ENCODE data around the gene GRM5. TPM values are rescaled to one million over a fixed set of nuclear protein-coding genes. Genes with fewer than 3 reads are reported as not detected.

Gene GRM5
- total and polyA plus RNA-seq, 2 donors (not counting 1 experiment from before 2014, with no cell fraction given), result not detected

DNA sequence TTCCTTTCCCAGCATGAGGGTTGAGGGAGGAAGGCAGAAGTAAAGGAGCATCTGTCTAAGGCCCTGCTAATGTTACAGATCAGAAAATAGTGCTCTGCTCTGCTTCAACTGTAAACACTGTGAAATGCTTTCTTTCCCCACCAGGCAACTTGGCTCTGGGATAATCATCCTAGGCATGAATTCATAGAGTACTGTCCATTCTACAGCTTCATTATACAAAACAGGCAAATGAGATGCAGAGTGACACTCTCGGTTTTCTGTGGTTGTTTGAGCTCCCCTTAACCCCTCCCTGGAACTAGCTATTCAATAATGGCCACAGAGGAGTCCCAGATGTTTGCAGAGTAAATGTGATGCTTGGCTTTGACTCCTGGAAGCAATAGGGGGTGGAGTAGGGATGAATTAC is 544.0 kb downstream of the GRM5 start:
- Histone ChIP-seq H3K27ac (ENCODE audit: low read length in 2 of 2) (no peak overlapping the region), H3K79me2 (ENCODE audit: control insufficient read depth, insufficient read depth, low read length) (no peaks in the 10 kb centered on the region), H4K20me1 (ENCODE audit: control insufficient read depth, insufficient read depth, low read length, poor library complexity, severe bottlenecking) (no peaks in the 10 kb centered on the region), H2AFZ (ENCODE audit: insufficient read depth, low read depth, low read length, poor library complexity, severe bottlenecking) (no peak overlapping the region), H3K4me1 (ENCODE audit: control insufficient read depth in 2 of 2, insufficient read depth in 2 of 2, low read length in 2 of 2) (no peaks in the 10 kb centered on the region), H3K36me3 (replicated peaks in 1 of 2; ENCODE audit: control extremely low read depth in 1 of 2, control insufficient read depth in 1 of 2, extremely low read depth in 1 of 2, insufficient read depth in 2 of 2, low read length in 1 of 2) (no peaks in the 10 kb centered on the region), H3K4me2 (replicated peaks; ENCODE audit: low read depth, low read length, poor library complexity, severe bottlenecking) (no peak overlapping the region), H3K4me3 (ENCODE audit: control extremely low read depth in 1 of 5, extremely low read depth in 1 of 5, insufficient read depth in 1 of 5, low read depth in 2 of 5, low read length in 4 of 5) (no peak overlapping the region), H3K9ac (ENCODE audit: low read length) (no peak overlapping the region), H3K9me3 (ENCODE audit: control extremely low read depth in 1 of 3, control insufficient read depth in 2 of 3, insufficient read depth in 1 of 3, low read length in 2 of 3) (no peaks in the 10 kb centered on the region), H3K27me3 (replicated peaks in 1 of 4; ENCODE audit: control extremely low read depth in 1 of 4, control insufficient read depth in 3 of 4, insufficient read depth in 4 of 4, low read length in 3 of 4) (no peaks in the 10 kb centered on the region)
- DNase-seq, result no peak
- intact Hi-C loops (cut with micrococcal nuclease), result no loop called here
- H3K4me3 Mint-ChIP-seq, result no peak overlapping the region
- H3K9me3 Mint-ChIP-seq (ENCODE audit: insufficient read depth), result no peaks in the 10 kb centered on the region
- no peak for ATAC-seq (ENCODE audit: low read depth)
- peaks cover 8% of the 10 kb centered on the region for H3K27me3 Mint-ChIP-seq
- ChIA-PET CTCF (no interaction called here), POLR2A (no interaction called here)
- no peaks in the 10 kb centered on the region for H3K4me1 Mint-ChIP-seq
- H3K27ac Mint-ChIP-seq, result no peak overlapping the region
- TF ChIP-seq, protein P1, sequence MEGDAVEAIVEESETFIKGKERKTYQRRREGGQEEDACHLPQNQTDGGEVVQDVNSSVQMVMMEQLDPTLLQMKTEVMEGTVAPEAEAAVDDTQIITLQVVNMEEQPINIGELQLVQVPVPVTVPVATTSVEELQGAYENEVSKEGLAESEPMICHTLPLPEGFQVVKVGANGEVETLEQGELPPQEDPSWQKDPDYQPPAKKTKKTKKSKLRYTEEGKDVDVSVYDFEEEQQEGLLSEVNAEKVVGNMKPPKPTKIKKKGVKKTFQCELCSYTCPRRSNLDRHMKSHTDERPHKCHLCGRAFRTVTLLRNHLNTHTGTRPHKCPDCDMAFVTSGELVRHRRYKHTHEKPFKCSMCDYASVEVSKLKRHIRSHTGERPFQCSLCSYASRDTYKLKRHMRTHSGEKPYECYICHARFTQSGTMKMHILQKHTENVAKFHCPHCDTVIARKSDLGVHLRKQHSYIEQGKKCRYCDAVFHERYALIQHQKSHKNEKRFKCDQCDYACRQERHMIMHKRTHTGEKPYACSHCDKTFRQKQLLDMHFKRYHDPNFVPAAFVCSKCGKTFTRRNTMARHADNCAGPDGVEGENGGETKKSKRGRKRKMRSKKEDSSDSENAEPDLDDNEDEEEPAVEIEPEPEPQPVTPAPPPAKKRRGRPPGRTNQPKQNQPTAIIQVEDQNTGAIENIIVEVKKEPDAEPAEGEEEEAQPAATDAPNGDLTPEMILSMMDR (IDR thresholded peaks at IDR 0.05), result no peak
- TF ChIP-seq EZH2 (IDR thresholded peaks at IDR 0.05; ENCODE audit: borderline replicate concordance, insufficient read depth, low read depth, low read length, poor library complexity, severe bottlenecking), result no peak
- no CpG with 5 or more reads among the region's 1 CpG for WGBS (ENCODE audit: insufficient coverage)

DNA sequence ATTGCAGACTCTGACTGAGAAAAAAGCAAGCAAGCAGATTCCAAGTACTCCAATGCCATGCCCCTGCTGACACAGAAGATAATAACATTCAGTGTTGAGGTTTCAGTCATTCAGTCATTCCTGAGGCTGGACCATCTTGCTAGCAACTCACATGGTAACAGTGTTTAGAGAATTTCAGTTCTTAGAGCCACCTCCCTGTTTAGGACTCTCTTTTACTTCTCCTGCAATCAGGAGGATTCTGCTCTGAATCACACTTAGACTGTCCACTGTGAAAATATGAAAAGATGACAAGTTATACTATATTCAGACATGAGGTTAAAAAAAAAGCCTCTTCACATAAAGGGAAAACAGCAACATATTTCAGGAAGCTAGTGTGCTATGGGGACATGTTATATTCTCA is 544.4 kb downstream of the GRM5 start:
- intact Hi-C loops (cut with micrococcal nuclease), result no loop called here
- no peaks in the 10 kb centered on the region for H3K79me2 ChIP-seq (ENCODE audit: control insufficient read depth, insufficient read depth, low read length)
- H3K36me3 ChIP-seq (replicated peaks in 1 of 2; ENCODE audit: control extremely low read depth in 1 of 2, control insufficient read depth in 1 of 2, extremely low read depth in 1 of 2, insufficient read depth in 2 of 2, low read length in 1 of 2), result no peaks in the 10 kb centered on the region
- H3K9me3 ChIP-seq (ENCODE audit: control extremely low read depth in 1 of 3, control insufficient read depth in 2 of 3, insufficient read depth in 1 of 3, low read length in 2 of 3), result no peaks in the 10 kb centered on the region
- Mint-ChIP-seq H3K4me1 (no peaks in the 10 kb centered on the region), H3K9me3 (ENCODE audit: insufficient read depth) (no peaks in the 10 kb centered on the region), H3K4me3 (no peak overlapping the region), H3K27ac (no peak overlapping the region), H3K27me3 (peaks cover 8% of the 10 kb centered on the region)
- no peak for TF ChIP-seq EZH2 (IDR thresholded peaks at IDR 0.05; ENCODE audit: borderline replicate concordance, insufficient read depth, low read depth, low read length, poor library complexity, severe bottlenecking)
- TF ChIP-seq, protein P1 (IDR thresholded peaks at IDR 0.05), result no peak
- no peaks in the 10 kb centered on the region for H3K4me1 ChIP-seq (ENCODE audit: control insufficient read depth in 2 of 2, insufficient read depth in 2 of 2, low read length in 2 of 2)
- H2AFZ ChIP-seq (ENCODE audit: insufficient read depth, low read depth, low read length, poor library complexity, severe bottlenecking), result no peak overlapping the region
- H3K4me3 ChIP-seq (ENCODE audit: control extremely low read depth in 1 of 5, extremely low read depth in 1 of 5, insufficient read depth in 1 of 5, low read depth in 2 of 5, low read length in 4 of 5), result no peak overlapping the region
- H3K27ac ChIP-seq (ENCODE audit: low read length in 2 of 2), result no peak overlapping the region
- no peak overlapping the region for H3K9ac ChIP-seq (ENCODE audit: low read length)
- no peak overlapping the region for H3K4me2 ChIP-seq (replicated peaks; ENCODE audit: low read depth, low read length, poor library complexity, severe bottlenecking)
- no peak for DNase-seq
- ChIA-PET CTCF (no interaction called here), POLR2A (no interaction called here)
- no peak for ATAC-seq (ENCODE audit: low read depth)
- no peaks in the 10 kb centered on the region for H3K27me3 ChIP-seq (replicated peaks in 1 of 4; ENCODE audit: control extremely low read depth in 1 of 4, control insufficient read depth in 3 of 4, insufficient read depth in 4 of 4, low read length in 3 of 4)
- no peaks in the 10 kb centered on the region for H4K20me1 ChIP-seq (ENCODE audit: control insufficient read depth, insufficient read depth, low read length, poor library complexity, severe bottlenecking)
